Neural cell (in vitro differentiated cells): ENCODE results near the gene ZNF618. TPM values are rescaled to one million over a fixed set of nuclear protein-coding genes. Genes with fewer than 3 reads are reported as not detected.

Source experiments
- H2AFZ ChIP-seq: fragments of 200-600, 300-800 bp; sonication (generic), shearing (Covaris generic); 2 replicates; pipeline ENCODE4 v1.6.0; 2014; ENCODE audit warnings: low read depth, mild to moderate bottlenecking, antibody characterized with exemption, low read length, moderate library complexity
- H3F3A ChIP-seq: fragments of 200-600 bp; shearing (Covaris generic); 2 replicates; pipeline ENCODE4 v1.6.1; 2016; ENCODE audit warnings: mild to moderate bottlenecking, moderate library complexity, mixed read lengths, antibody characterized with exemption, low read length; ENCODE audit not compliant: insufficient read depth, poor library complexity, severe bottlenecking
- H3K27ac ChIP-seq: fragments of 200-600, 300-800 bp; sonication (generic), shearing (Covaris generic); 2 replicates; pipeline ENCODE4 v1.5.1; 2014; ENCODE audit warnings: mild to moderate bottlenecking, low read length, moderate library complexity
- H3K27me3 ChIP-seq: fragments of 300-800, 200-600 bp; sonication (generic), shearing (Covaris generic); 2 replicates; pipeline ENCODE4 v1.6.0; 2014; ENCODE audit warnings: mild to moderate bottlenecking, low read depth, low read length, moderate library complexity; ENCODE audit not compliant: insufficient read depth
- H3K36me3 ChIP-seq: fragments of 300-800, 200-600 bp; sonication (generic), shearing (Covaris generic); 2 replicates; pipeline ENCODE4 v1.5.1; 2014; ENCODE audit warnings: mild to moderate bottlenecking, antibody characterized with exemption, low read length, moderate library complexity; ENCODE audit not compliant: insufficient read depth
- H3K4me2 ChIP-seq: fragments of 300-800, 200-600 bp; sonication (generic), shearing (Covaris generic); 2 replicates; pipeline ENCODE4 v1.6.0; 2014; ENCODE audit warnings: mild to moderate bottlenecking, low read length
- H3K4me3 ChIP-seq: fragments of 300-800, 200-600 bp; sonication (generic), shearing (Covaris generic); 2 replicates; pipeline ENCODE4 v1.5.1; 2014; ENCODE audit warnings: mild to moderate bottlenecking, low read length, moderate library complexity
- H3K79me2 ChIP-seq: fragments of 200-600 bp; shearing (Covaris generic); replicated peaks from 2 replicates; pipeline ENCODE4 v1.6.0; 2014; ENCODE audit warnings: mild to moderate bottlenecking, low read length, moderate library complexity; ENCODE audit not compliant: insufficient read depth
- H3K9ac ChIP-seq: fragments of 300-800, 200-600 bp; sonication (generic), shearing (Covaris generic); 2 replicates; pipeline ENCODE4 v1.6.1; 2016; ENCODE audit warnings: mild to moderate bottlenecking, low read length, mixed read lengths
- H3K9me2 ChIP-seq: fragments of 200-600 bp; shearing (Covaris generic); 2 replicates; pipeline ENCODE4 v1.6.1; 2016; ENCODE audit warnings: mild to moderate bottlenecking, low read length, mixed read lengths; ENCODE audit not compliant: insufficient read depth
- H3K9me3 ChIP-seq: fragments of 200-600, 300-800 bp; sonication (generic), shearing (Covaris generic); 2 replicates; pipeline ENCODE4 v1.6.1; 2016; ENCODE audit warnings: mild to moderate bottlenecking, mixed run types, low read length, moderate library complexity, mixed read lengths
- H4K20me1 ChIP-seq: fragments of 200-600 bp; shearing (Covaris generic); 2 replicates; pipeline ENCODE4 v1.6.1; 2016; ENCODE audit warnings: mild to moderate bottlenecking, mixed run types; ENCODE audit not compliant: insufficient read depth
- EP300 ChIP-seq: fragments of 450-650 bp; conservative IDR thresholded peaks from 2 replicates; pipeline ENCODE4 v1.6.1; 2014; ENCODE audit warnings: antibody characterized with exemption, mild to moderate bottlenecking, moderate library complexity; ENCODE audit not compliant: poor library complexity, severe bottlenecking
- EZH2 ChIP-seq: fragments of 200-600, 300-800 bp; shearing (Covaris generic), sonication (generic); IDR thresholded peaks from 2 replicates; pipeline ENCODE4 v1.6.1; 2014; ENCODE audit warnings: antibody characterized with exemption, low read length, borderline replicate concordance, mild to moderate bottlenecking; ENCODE audit not compliant: insufficient read depth, poor library complexity, severe bottlenecking
- MXI1 ChIP-seq: fragments of 450-650 bp; conservative IDR thresholded peaks from 2 replicates; pipeline ENCODE4 v1.6.1; 2014; ENCODE audit warnings: antibody characterized with exemption, mild to moderate bottlenecking; ENCODE audit not compliant: poor library complexity, severe bottlenecking
- POLR2AphosphoS5 ChIP-seq: IDR thresholded peaks from 2 replicates; pipeline ENCODE4 v1.6.1; 2012
- RAD21 ChIP-seq: fragments of 450-650 bp; conservative IDR thresholded peaks from 2 replicates; pipeline ENCODE4 v1.6.1; 2014; ENCODE audit warnings: antibody characterized with exemption, mild to moderate bottlenecking, moderate library complexity
- SMC3 ChIP-seq: fragments of 450-650 bp; conservative IDR thresholded peaks from 2 replicates; pipeline ENCODE4 v1.6.1; 2014; ENCODE audit warnings: antibody characterized with exemption, mild to moderate bottlenecking, moderate library complexity; ENCODE audit not compliant: poor library complexity
- TAF1 ChIP-seq: IDR thresholded peaks from 2 replicates; pipeline ENCODE4 v1.6.1; 2012; ENCODE audit warnings: low read depth
- polyA plus RNA-seq: library from polyadenylated mRNA; depleted of rRNA; stranded (reverse); fragments of >200 nt; gene quantifications from 2 replicates; pipeline ENCODE4 v1.2.3, GENCODE V29; 2014
- TF ChIP-seq, protein P1 (sequence below): IDR thresholded peaks from 2 replicates; pipeline ENCODE4 v1.6.1; 2012; ENCODE audit warnings: borderline replicate concordance
- TF ChIP-seq, protein P2 (sequence below): fragments of 450-650 bp; IDR thresholded peaks from 2 replicates; pipeline ENCODE4 v1.5.1; 2014; ENCODE audit warnings: antibody characterized with exemption, mild to moderate bottlenecking, moderate library complexity; ENCODE audit not compliant: poor library complexity, severe bottlenecking

Gene ZNF618
- polyA plus RNA-seq, 1 donor from 2014 or later = 7.1 TPM

- H3K9ac ChIP-seq = no peak overlapping the region
- H4K20me1 ChIP-seq = no peaks in the 10 kb centered on the region
- peaks cover 10% of the 10 kb centered on the region for H3K36me3 ChIP-seq
- H3K79me2 ChIP-seq = no peaks in the 10 kb centered on the region
- no peaks in the 10 kb centered on the region for H3K9me2 ChIP-seq
- H3K9me3 ChIP-seq = no peaks in the 10 kb centered on the region
- H3K4me3 ChIP-seq = no peak overlapping the region
- no peak overlapping the region for H2AFZ ChIP-seq
- TF ChIP-seq MXI1 (no peak), EP300 (no peak), RAD21 (no peak), SMC3 (no peak), POLR2AphosphoS5 (no peak)
- no peaks in the 10 kb centered on the region for H3F3A ChIP-seq
- H3K27me3 ChIP-seq = no peaks in the 10 kb centered on the region
- H3K4me2 ChIP-seq = no peak overlapping the region
- H3K27ac ChIP-seq = no peak overlapping the region
Observed at GRCh38 chr9:114000063-114000454, 124.0 kb downstream of the ZNF618 start.

GRCh38 chr9:114000671-114001409 is 124.7 kb downstream of the ZNF618 start:
- peaks cover 10% of the 10 kb centered on the region for H3K36me3 ChIP-seq
- no peak overlapping the region for H3K4me3 ChIP-seq
- no peak overlapping the region for H2AFZ ChIP-seq
- H3K27ac ChIP-seq = no peak overlapping the region
- no peaks in the 10 kb centered on the region for H3K9me2 ChIP-seq
- H3K9me3 ChIP-seq = no peaks in the 10 kb centered on the region
- no peaks in the 10 kb centered on the region for H3K79me2 ChIP-seq
- H3K27me3 ChIP-seq = no peaks in the 10 kb centered on the region
- no peaks in the 10 kb centered on the region for H3F3A ChIP-seq
- H3K4me2 ChIP-seq = no peak overlapping the region
- TF ChIP-seq POLR2AphosphoS5 = no peak
- TF ChIP-seq EP300 = no peak
- TF ChIP-seq RAD21 = no peak
- no peak for TF ChIP-seq SMC3
- TF ChIP-seq MXI1 = no peak
- TF ChIP-seq, protein P1, sequence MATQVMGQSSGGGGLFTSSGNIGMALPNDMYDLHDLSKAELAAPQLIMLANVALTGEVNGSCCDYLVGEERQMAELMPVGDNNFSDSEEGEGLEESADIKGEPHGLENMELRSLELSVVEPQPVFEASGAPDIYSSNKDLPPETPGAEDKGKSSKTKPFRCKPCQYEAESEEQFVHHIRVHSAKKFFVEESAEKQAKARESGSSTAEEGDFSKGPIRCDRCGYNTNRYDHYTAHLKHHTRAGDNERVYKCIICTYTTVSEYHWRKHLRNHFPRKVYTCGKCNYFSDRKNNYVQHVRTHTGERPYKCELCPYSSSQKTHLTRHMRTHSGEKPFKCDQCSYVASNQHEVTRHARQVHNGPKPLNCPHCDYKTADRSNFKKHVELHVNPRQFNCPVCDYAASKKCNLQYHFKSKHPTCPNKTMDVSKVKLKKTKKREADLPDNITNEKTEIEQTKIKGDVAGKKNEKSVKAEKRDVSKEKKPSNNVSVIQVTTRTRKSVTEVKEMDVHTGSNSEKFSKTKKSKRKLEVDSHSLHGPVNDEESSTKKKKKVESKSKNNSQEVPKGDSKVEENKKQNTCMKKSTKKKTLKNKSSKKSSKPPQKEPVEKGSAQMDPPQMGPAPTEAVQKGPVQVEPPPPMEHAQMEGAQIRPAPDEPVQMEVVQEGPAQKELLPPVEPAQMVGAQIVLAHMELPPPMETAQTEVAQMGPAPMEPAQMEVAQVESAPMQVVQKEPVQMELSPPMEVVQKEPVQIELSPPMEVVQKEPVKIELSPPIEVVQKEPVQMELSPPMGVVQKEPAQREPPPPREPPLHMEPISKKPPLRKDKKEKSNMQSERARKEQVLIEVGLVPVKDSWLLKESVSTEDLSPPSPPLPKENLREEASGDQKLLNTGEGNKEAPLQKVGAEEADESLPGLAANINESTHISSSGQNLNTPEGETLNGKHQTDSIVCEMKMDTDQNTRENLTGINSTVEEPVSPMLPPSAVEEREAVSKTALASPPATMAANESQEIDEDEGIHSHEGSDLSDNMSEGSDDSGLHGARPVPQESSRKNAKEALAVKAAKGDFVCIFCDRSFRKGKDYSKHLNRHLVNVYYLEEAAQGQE = no peak
- no peak for TF ChIP-seq TAF1
- TF ChIP-seq EZH2 = no peak
- TF ChIP-seq, protein P2, sequence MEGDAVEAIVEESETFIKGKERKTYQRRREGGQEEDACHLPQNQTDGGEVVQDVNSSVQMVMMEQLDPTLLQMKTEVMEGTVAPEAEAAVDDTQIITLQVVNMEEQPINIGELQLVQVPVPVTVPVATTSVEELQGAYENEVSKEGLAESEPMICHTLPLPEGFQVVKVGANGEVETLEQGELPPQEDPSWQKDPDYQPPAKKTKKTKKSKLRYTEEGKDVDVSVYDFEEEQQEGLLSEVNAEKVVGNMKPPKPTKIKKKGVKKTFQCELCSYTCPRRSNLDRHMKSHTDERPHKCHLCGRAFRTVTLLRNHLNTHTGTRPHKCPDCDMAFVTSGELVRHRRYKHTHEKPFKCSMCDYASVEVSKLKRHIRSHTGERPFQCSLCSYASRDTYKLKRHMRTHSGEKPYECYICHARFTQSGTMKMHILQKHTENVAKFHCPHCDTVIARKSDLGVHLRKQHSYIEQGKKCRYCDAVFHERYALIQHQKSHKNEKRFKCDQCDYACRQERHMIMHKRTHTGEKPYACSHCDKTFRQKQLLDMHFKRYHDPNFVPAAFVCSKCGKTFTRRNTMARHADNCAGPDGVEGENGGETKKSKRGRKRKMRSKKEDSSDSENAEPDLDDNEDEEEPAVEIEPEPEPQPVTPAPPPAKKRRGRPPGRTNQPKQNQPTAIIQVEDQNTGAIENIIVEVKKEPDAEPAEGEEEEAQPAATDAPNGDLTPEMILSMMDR = no peak
- no peak overlapping the region for H3K9ac ChIP-seq
- no peaks in the 10 kb centered on the region for H4K20me1 ChIP-seq
